Adipose tissue (tissue), 3 donors: ENCODE data around the gene YJU2. TPM values are rescaled to one million over a fixed set of nuclear protein-coding genes. Genes with fewer than 3 reads are reported as not detected.
"Not testable (repeated sequence)": the region's sequence is repeated elsewhere in the genome, so short reads cannot be mapped to it uniquely, and the experiment has no call there.

Experiments
- H3K27ac ChIP-seq: one replicate; pipeline ENCODE4 v1.5.1; 2013; ENCODE audit warnings: low read depth, low read length
- WGBS, 3 donors: extraction: QIAGEN DNeasy Blood & Tissue Kit; methylation state at CpG; one replicate each; pipeline ENCODE4 v1.1.7; 2013; 5-methylcytosine and 5-hydroxymethylcytosine counted together
- polyA plus RNA-seq, 3 donors: library from polyadenylated mRNA; stranded (reverse); fragments of 200-250 nt; gene quantifications; one replicate each; pipeline ENCODE4 v1.2.3, GENCODE V29; 2013
- donor health status: healthy with polysubstance abuse.
- donor health status: Bipolar disorder and iron deficiency.
- donor health status: healthy.

Gene YJU2
- 10 to 100 TPM; 20.9 to 27.1 (median 21.6) TPM for polyA plus RNA-seq

- H3K27ac ChIP-seq: peak within 1 kb of the TSS; percentile 96
- 0 to 1% (median 0%) methylated on average over 43 to 45 of the region's 45 CpGs for WGBS, 3 donors
Observed at GRCh38 chr19:4246767-4247593, at the start of gene YJU2. TSS of gene YJU2 (plus strand) at chr19:4247080. CDS start at chr19:4247147, 67 bp downstream.

DNA sequence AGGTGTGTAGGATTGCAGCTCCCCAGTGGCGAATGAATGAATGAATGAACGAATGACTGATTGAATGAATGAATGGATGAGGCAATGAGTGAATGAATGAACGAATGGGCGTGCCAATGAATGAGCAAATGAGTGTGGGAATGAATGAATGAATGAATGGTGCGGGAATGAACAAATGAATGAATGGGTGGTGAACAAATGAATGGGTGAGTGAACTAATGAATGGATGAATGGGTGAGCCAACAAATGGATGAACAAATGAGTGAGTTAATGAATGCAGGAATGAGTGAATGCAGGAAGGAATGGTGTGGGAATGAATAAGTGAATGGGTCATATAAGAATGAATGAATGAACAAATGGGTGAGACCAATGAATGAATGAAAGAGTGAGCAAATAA lies 49.7 kb upstream of the YJU2 start:
- WGBS, 3 donors: 78 to 88% (median 85%) methylated on average over 5 of the region's 5 CpGs
- H3K27ac ChIP-seq: no peak overlapping the region

DNA sequence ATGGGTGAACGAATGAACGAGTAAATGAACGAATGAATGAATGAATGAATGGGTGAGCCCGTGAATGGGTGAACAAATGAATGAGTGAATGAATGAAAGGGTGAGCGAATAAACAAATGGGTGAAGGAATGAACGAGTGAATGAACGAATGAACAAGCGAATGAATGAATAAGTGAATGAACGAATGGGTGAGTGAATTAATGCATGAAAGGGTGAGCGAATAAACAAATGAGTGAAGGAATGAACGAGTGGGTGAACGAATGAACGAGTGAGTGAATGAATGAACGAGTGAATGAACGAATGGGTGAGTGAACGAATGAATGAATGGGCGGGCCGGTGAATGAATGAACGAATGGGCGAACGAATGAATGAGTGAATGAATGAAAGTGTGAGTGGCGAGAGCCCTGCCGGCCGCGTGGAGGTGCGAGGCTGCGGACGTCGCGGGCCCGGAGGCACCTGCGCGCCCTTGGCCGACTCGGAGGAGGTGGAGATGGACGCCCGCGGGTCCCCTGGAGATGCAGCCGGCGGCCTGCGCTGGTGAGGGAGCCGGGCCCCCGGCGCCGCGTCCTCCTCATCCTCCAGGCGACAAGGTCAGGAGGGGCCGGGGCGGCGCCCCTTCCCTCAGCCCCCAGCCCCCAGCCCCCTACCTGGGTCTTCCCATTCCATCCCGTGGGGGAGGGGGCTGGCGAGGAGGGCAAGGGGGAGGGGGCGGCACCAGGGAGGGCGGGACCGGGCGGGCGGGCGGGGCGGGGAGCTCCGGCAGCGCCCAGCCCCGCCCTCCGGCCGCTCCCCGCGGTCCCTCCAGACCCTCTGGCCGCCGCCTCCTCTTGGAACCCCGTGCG lies 49.0 kb upstream of the YJU2 start:
- 16 to 21% (median 16%) methylated on average over 48 to 68 of the region's 70 CpGs for WGBS, 3 donors
- H3K27ac ChIP-seq: no peak overlapping the region

DNA sequence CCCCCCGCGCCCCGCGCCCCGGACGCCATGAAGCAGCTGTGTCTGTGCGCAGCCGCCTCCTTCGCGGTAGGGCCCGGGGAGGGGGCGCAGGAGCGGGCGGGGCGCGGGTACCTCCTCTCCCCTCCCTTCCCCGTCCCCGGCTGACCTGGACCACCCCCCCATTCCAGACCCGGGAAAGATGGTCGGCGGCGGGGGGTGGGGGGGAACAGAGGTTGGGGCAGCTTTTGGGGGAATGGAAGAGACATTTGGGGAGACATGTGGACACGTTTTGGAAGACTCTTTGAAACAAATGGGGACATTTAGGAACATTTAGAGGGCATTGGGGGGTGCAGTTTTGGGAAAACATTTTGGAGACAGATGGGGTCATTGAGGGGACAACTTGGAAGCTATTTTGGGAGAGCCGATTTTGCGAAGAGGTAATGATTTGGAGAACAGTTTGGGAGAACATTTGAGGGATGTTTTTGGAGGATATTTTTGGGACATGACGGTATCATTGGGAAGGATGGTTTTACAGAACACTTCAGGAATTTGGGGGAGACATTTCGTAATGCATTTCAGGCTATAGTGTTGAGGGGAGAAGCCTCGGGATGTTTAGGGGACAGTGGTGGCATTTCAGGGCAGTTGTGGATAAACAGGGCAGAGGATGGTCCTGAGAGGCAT lies 48.3 kb upstream of the YJU2 start:
- 7 to 11% (median 8%) methylated on average over 16 to 28 of the region's 28 CpGs for WGBS, 3 donors

GRCh38 chr19:4199699-4200293 lies 47.1 kb upstream of the YJU2 start:
- 69 to 83% (median 79%) methylated on average over 32 to 33 of the region's 33 CpGs for WGBS, 3 donors
- no peak overlapping the region for H3K27ac ChIP-seq

More for the DNA sequence above, 48.3 kb upstream of the YJU2 start:
- H3K27ac ChIP-seq: no peak overlapping the region

DNA sequence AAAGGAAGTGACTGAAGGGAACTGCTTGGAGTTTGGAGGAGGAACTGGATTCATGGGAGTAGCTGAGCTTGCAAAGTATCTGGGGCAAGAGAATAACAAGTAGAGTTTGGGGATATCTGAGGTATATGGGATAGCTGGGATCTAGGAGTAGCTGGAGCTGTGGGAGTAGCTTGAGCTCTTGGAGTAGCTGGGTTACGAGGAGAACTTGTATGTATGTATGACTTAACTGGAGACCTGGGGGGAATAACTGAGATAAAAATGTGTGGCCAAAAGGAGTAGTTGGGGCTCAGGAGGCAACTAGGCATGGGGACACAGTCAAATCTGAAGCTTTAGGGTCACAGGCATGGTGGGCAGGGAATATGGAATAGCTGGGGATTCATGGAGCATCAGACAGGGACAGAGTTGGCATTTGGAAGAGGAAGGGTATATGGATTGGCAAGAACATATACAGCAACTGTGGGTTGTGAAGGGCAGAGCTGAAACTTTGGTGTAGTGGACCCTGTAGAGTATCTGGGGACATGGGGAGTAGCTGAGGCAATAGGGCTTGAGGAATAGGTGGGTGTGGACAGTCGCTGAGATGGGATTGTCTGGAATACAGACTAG lies 45.8 kb upstream of the YJU2 start:
- 65 to 82% (median 76%) methylated on average over 2 of the region's 2 CpGs for WGBS, 3 donors
- no peak overlapping the region for H3K27ac ChIP-seq

GRCh38 chr19:4201798-4202197 lies 45.1 kb upstream of the YJU2 start:
- H3K27ac ChIP-seq: no peak overlapping the region
- WGBS, 3 donors: 61 to 85% (median 81%) methylated on average over 4 of the region's 4 CpGs

DNA sequence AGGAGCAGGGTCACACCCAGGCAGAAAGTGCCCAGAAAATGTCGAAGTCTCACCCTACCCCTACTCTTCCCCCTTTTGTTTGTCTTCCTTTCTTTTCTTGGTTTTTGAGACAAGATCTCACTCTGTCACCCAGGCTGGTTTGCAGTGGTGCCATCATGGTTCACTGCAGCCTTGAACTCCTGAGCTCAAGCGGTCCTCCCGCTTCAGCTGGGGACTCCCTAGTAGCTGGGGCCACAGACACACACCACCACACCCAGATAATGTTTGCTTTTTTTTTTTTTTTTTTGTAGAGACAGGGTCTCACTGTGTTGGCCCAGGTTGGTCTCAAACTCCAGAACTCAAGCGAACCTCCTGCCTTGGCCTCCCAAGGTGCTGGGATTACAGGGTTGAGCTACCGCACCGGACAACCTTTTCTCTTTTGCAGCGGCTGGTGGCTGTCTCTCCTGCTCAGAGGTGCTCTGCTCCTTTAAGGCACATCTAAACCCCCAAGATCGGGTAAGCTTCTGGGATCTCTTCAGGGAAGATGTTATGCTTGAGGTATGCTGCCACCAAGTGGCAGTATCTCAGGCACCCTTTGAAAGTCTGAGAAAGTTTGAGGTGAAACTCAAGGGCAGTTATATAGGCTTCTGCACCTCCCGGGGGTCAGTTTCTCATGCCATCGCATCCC lies 39.9 kb upstream of the YJU2 start:
- WGBS, 3 donors: 79 to 83% (median 81%) methylated on average over 10 of the region's 10 CpGs
- H3K27ac ChIP-seq: no peak overlapping the region

- WGBS, 3 donors: 70 to 79% (median 76%) methylated on average over 13 of the region's 13 CpGs
- H3K27ac ChIP-seq: no peak overlapping the region
Observed at GRCh38 chr19:4208385-4209094, 38.3 kb upstream of the YJU2 start.

DNA sequence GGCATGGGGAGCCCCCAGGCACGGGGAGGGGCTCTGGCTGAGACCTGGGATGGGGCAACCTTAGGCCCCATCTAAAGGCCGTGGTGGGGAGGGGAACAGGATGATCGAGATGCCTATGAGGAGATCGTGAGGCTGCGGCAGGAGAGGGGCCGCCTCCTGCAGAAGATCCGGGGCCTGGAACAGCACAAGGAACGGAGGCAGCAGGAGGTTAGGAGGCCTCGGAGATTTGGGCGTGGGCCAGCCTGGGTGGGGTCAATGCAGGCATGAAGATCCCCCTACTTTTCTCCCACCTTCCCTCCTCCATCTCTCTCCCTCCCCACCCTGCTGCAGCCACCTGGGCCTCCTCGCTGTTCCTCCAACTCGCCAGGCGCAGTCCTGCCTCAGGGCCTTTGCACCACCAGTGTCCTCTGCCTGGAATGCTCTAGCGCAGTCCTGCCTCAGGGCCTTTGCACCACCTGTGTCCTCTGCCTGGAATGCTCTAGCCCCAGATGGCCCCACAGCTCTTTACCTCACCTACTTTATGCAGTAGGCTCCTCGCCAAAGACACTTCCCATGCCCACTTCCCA lies 36.6 kb upstream of the YJU2 start:
- H3K27ac ChIP-seq: no peak overlapping the region
- WGBS, 3 donors: 75 to 91% (median 88%) methylated on average over 12 to 15 of the region's 15 CpGs

DNA sequence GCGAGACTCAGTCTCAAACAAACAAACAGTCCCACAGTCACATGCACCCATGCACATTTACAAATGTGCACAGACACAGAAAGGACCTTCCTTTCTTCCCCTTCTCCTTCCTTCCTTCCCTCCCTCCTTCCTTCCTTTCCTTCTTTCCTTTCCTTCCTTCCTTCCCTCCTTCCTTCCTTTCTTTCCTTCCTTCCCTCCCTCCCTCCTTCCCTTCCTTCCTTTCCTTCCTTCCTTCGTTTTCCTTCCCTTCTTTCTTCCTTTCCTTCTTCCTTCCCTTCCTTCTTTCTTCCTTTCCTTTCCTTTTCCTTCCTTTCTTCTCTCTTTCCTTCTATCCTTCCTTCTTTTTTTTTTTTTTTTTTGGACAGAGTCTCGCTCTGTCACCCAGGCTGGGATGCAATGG lies 33.8 kb upstream of the YJU2 start:
- WGBS, 3 donors: 60 to 80% (median 72%) methylated on average over 3 of the region's 3 CpGs
- H3K27ac ChIP-seq: no peak overlapping the region

DNA sequence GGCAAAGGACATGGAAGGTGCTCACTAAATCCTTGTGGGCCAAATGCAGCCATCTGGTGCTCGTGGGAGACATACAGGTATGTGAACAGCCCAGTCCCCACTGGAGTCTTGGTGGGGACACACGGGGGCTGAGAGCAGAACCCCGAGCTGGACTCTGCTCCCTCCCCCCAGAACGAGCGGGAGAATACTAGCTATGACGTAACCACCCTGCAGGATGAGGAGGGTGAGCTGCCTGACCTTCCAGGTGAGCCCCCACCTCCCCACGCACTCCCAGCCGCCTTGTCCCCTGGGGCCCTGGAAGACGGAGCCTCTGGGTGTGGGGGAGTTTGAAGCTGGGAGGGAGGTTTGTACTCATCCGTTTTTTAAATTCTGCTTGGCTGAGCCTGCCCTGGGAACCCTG lies 31.1 kb upstream of the YJU2 start:
- 60 to 72% (median 61%) methylated on average over 9 to 10 of the region's 10 CpGs for WGBS, 3 donors
- H3K27ac ChIP-seq: no peak overlapping the region

DNA sequence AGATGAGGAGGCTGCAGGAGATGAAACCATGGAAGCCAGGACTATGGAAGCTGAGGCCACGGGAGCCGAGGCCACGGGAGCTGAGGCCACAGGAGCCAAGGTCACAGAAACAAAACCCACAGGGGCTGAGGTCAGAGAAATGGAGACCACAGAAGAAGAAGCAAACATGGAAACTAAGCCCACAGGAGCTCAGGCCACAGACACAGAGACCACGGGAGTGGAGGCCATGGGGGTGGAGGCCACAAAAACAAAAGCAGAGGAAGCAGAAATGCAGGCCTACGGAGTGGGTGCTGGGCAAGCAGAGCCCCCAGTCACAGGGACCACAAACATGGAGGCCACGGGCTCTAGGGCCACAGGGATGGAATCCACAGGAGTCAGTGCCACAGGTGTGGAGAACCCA lies 30.0 kb upstream of the YJU2 start:
- 79 to 88% (median 79%) methylated on average over 6 of the region's 6 CpGs for WGBS, 3 donors
- no peak overlapping the region for H3K27ac ChIP-seq

DNA sequence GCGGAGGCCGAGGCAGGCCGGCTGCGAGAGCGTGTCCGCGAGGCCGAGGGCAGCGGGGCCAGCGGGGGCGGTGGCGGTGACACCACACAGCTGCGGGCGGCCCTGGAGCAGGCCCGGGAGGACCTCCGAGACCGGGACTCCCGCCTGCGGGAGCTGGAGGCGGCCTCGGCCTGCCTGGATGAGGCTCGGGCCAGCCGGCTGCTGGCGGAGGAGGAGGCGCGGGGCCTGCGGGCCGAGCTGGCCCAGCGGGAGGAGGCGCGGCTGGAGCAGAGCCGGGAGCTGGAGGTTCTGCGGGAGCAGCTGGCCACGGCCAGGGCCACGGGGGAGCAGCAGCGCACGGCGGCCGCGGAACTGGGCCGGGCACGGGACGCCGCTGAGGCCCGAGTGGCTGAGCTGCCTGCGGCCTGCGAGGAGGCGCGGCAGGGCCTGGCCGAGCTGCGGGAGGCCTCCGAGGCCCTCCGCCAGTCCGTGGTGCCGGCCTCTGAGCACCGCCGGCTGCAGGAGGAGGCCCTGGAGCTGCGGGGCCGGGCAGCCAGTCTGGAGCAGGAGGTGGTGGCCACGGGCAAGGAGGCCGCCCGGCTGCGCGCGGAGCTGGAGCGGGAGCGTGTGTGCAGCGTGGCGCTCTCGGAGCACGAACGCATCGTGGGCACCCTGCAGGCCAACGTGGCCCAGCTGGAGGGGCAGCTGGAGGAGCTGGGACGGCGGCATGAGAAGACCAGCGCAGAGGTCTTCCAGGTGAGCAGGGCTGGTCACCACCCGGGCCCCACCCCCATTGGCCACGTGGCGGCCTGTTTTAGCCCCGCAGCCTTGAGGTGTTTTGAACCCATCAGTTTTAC lies 29.2 kb upstream of the YJU2 start:
- WGBS, 3 donors: 95 to 97% (median 95%) methylated on average over 54 to 81 of the region's 81 CpGs

DNA sequence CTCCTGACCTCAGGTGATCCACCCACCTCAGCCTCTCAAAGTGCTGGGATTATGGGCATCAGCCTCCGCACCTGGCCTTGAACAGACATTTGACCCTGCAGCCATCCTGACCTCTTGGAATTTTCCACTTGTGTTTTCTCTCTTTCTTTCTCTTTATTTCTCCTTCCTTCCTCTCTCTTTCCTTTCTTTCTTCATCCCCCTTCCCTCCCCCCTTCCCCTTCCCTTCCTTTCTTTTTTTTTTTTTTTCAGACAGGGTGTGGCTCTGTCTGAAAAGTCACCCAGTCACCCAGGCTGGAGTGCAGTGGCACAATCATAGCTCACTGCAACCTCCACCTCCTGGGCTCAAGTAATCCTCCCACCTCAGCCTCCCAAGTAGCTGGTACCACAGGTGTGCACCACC lies 28.4 kb upstream of the YJU2 start:
- WGBS, 3 donors: 91 to 100% (median 100%) methylated on average over 1 of the region's 1 CpG
- H3K27ac ChIP-seq: not testable (repeated sequence)

More for the DNA sequence above, 29.2 kb upstream of the YJU2 start:
- H3K27ac ChIP-seq: no peak overlapping the region

DNA sequence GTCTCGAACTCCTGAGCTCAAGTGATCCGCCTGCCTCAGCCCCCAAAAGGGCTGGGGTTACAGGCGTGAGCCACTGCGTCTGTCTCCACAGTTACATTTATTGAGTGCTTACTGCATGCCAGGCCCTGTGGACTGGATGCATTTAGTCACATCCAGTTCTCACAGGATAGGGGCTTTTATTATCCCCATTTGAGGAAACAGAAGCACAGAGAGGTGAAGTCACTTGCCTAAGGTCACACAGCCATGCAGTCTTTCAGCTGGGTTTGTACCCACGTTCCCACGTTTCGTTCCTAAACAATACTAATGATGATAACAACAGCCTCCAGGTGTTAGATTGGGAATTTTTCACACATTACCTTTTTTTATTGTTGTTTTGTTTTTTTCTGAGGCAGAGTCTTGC lies 26.7 kb upstream of the YJU2 start:
- H3K27ac ChIP-seq: no peak overlapping the region
- WGBS, 3 donors: 74 to 94% (median 91%) methylated on average over 7 of the region's 7 CpGs
